K562 (cell line): ENCODE results near the gene NTN3. TPM values are rescaled to one million over a fixed set of nuclear protein-coding genes. Genes with fewer than 3 reads are reported as not detected.

Source experiments
- ATF1 ChIP-seq, 2 experiments: fragments of 450-650 bp in 1 of 2; IDR thresholded peaks; 2 replicates each; pipeline ENCODE4 v1.6.1; 2016; ENCODE audit warnings: missing compliant biosample characterization in 1 of 2, missing genetic modification characterization in 1 of 2
- ESRRB ChIP-seq: fragments of 250-450 bp; sonication (Bioruptor Pico); IDR thresholded peaks from 2 replicates; pipeline ENCODE4 v1.5.0; 2020; ENCODE audit warnings: mild to moderate bottlenecking, moderate library complexity, borderline replicate concordance
- HOMEZ ChIP-seq: fragments of 250-450 bp; sonication (Bioruptor Pico); IDR thresholded peaks from 2 replicates; pipeline ENCODE4 v1.4.0; 2020; ENCODE audit warnings: mild to moderate bottlenecking, moderate library complexity
- LEF1 ChIP-seq: fragments of 450-650 bp; IDR thresholded peaks from 2 replicates; pipeline ENCODE4 v1.6.1; 2016; ENCODE audit warnings: mild to moderate bottlenecking
- MAFG ChIP-seq: fragments of 450-650 bp; conservative IDR thresholded peaks from 2 replicates; pipeline ENCODE4 v1.6.1; 2016; ENCODE audit warnings: missing genetic modification characterization, missing compliant biosample characterization
- MLLT1 ChIP-seq, 2 experiments: fragments of 450-650 bp; IDR thresholded peaks; 2 replicates each; pipeline ENCODE4 v1.6.1; 2016
- SNRNP70 ChIP-seq: fragments of 200-400 bp; formaldehyde crosslinking; optimal IDR thresholded peaks from 2 replicates; pipeline ENCODE3; 2017; ENCODE audit warnings: low read depth, low read length
- SRSF1 ChIP-seq: fragments of 200-400 bp; formaldehyde crosslinking; IDR thresholded peaks from 2 replicates; pipeline ENCODE4 v1.6.1; 2017; ENCODE audit warnings: mild to moderate bottlenecking, low read depth, low read length, moderate library complexity
- TRIM24 ChIP-seq, 2 experiments: fragments of 450-650 bp; IDR thresholded peaks; 2 replicates each; pipeline ENCODE4 v1.6.1; 2016
- U2AF2 ChIP-seq: fragments of 200-400 bp; formaldehyde crosslinking; optimal IDR thresholded peaks from 2 replicates; pipeline ENCODE3; 2017; ENCODE audit warnings: low read depth, mild to moderate bottlenecking, low read length
- ZBTB2 ChIP-seq: fragments of 450-650 bp; IDR thresholded peaks from 2 replicates; pipeline ENCODE4 v1.6.1; 2016; ENCODE audit warnings: antibody characterized with exemption
- ZNF282 ChIP-seq: sonication (generic); formaldehyde crosslinking; IDR thresholded peaks from 2 replicates; pipeline ENCODE4 v1.8.1; 2023; ENCODE audit warnings: missing genetic modification reagents
- ZNF407 ChIP-seq: fragments of 450-650 bp; IDR thresholded peaks from 2 replicates; pipeline ENCODE4 v1.6.1; 2016; ENCODE audit warnings: low read depth
- ZNF444 ChIP-seq: fragments of 250-450 bp; sonication (Bioruptor Pico); IDR thresholded peaks from 2 replicates; pipeline ENCODE4 v1.4.0; 2020; ENCODE audit warnings: mild to moderate bottlenecking, moderate library complexity
- ZNF445 ChIP-seq: fragments of 250-450 bp; sonication (Bioruptor Pico); IDR thresholded peaks from 2 replicates; pipeline ENCODE4 v1.4.0; 2020; ENCODE audit warnings: low read depth, mild to moderate bottlenecking, moderate library complexity
- ZNF57 ChIP-seq: fragments of 450-650 bp; formaldehyde crosslinking; IDR thresholded peaks from 2 replicates; pipeline ENCODE4 v1.4.0; 2020; ENCODE audit warnings: mild to moderate bottlenecking, moderate library complexity
- ZNF699 ChIP-seq: fragments of 250-450 bp; sonication (Bioruptor Pico); IDR thresholded peaks from 2 replicates; pipeline ENCODE4 v1.8.0; 2021; ENCODE audit warnings: mild to moderate bottlenecking, moderate library complexity; ENCODE audit not compliant: insufficient replicate concordance
- polyA plus RNA-seq, 8 experiments: library from polyadenylated mRNA; depleted of rRNA in 4 of 8; stranded (reverse) in 5 of 8; unstranded in 3 of 8; fragments of >200 nt; fragmentation: Nextera tagmentation in 2 of 8; fragmentation: Illumina TruSeq in 1 of 8; extraction: Ambion mirVana in 2 of 8; extraction: Trizol in 1 of 8; gene quantifications; 2 replicates each; pipeline versions ENCODE4 v1.2.1 to v1.2.3, GENCODE V29; 2011 to 2014; ENCODE audit warnings: inconsistent platforms in 1 of 8, missing spikeins in 1 of 8
- total RNA-seq, 7 experiments: library from RNA; depleted of rRNA in 6 of 7; stranded (reverse); fragments of >200 nt in 6 of 7; fragmentation: Illumina TruSeq in 2 of 7; extraction: Trizol in 2 of 7; gene quantifications; 2 replicates each; pipeline versions ENCODE4 v1.2.1 to v1.2.3, GENCODE V29; 2011 to 2021; ENCODE audit warnings: low replicate concordance in 1 of 7

NTN3 gene
- total and polyA plus RNA-seq, 9 of the 15 experiments (the other 6 are each of a cell fraction or from before 2014, with no cell fraction given), result not detected

- TF ChIP-seq ZNF407, result no peak
- no peak for TF ChIP-seq ZNF445 (CRISPR knock-in tag)
- TF ChIP-seq ZNF699 (CRISPR knock-in tag), result no peak
- no peak for TF ChIP-seq SRSF1
- no peak for TF ChIP-seq ZNF57 (CRISPR knock-in tag)
- no peak for TF ChIP-seq MLLT1 (IDR thresholded peaks at IDR 0.05)
- TF ChIP-seq LEF1, result 0 out of 2 replicates have a peak, but pooled peaks have one; percentile 41
- TF ChIP-seq ZNF444, result no peak
- TF ChIP-seq ZNF282, result no peak
- TF ChIP-seq SNRNP70, result no peak
- no peak for TF ChIP-seq TRIM24 (IDR thresholded peaks at IDR 0.05)
- TF ChIP-seq ATF1 (CRISPR knock-in tag; IDR thresholded peaks at IDR 0.05), result no peak
- peak; percentile 33; the same call in 1 of the 2 replicates for TF ChIP-seq ATF1 (tag; IDR thresholded peaks at IDR 0.05)
- TF ChIP-seq MAFG (tag), result no peak
- no peak for TF ChIP-seq ESRRB (CRISPR knock-in tag)
- TF ChIP-seq U2AF2, result no peak
- no peak for TF ChIP-seq HOMEZ (CRISPR knock-in tag)
- no peak for TF ChIP-seq ZBTB2
These were observed 26.1 kb downstream of the NTN3 start (continued) for GRCh38 chr16:2497116-2497630.
